DND-41 (cell line): Measurements from ENCODE around the gene LMO1.

Experiments
- CTCF ChIP-seq: IDR thresholded peaks from 2 replicates; pipeline ENCODE4 v1.5.1; 2012; ENCODE audit warnings: borderline replicate concordance, low read length, moderate library complexity, mild to moderate bottlenecking; ENCODE audit not compliant: poor library complexity, severe bottlenecking; ENCODE audit errors: extremely low read depth
- EZH2 ChIP-seq: IDR thresholded peaks from 3 replicates; pipeline ENCODE4 v1.6.1; 2012; ENCODE audit warnings: borderline replicate concordance, low read depth, mild to moderate bottlenecking, moderate library complexity, low read length, inconsistent platforms; ENCODE audit not compliant: severe bottlenecking

GRCh38 chr11:8292351-8292750 lies 28.7 kb upstream of the LMO1 start:
- TF ChIP-seq CTCF (no peak), EZH2 (no peak)
